Measurements from ENCODE around the gene LMNA.

Gene LMNA

GRCh38 chr1:156081917-156082308 lies 32.6 kb upstream of the LMNA start:
- no peak for DNase-seq (ENCODE audit: low read depth in 3 of 3)

- DNase-seq (ENCODE audit: low read depth in 3 of 3), result peak in 1 of 3 experiments; percentile 60
These were observed 32.0 kb upstream of the LMNA start, which contains the start of gene MEX3A for GRCh38 chr1:156082309-156083091. MEX3A (minus strand) TSS chr1:156082465; CDS start chr1:156081998, 467 bp downstream.

GRCh38 chr1:156083800-156084790 lies 30.4 kb upstream of the LMNA start:
- no peak for DNase-seq (ENCODE audit: low read depth in 3 of 3)

GRCh38 chr1:156086256-156086662 lies 28.3 kb upstream of the LMNA start:
- DNase-seq (ENCODE audit: low read depth in 3 of 3), result no peak

GRCh38 chr1:156089704-156090103 lies 24.8 kb upstream of the LMNA start:
- no peak for DNase-seq (ENCODE audit: low read depth in 3 of 3)

GRCh38 chr1:156090138-156090839 lies 24.2 kb upstream of the LMNA start:
- DNase-seq (ENCODE audit: low read depth in 3 of 3), result no peak

- DNase-seq (ENCODE audit: low read depth in 3 of 3), result peak; percentile 84 to 89 (median 88)
These were observed 23.7 kb upstream of the LMNA start for GRCh38 chr1:156090840-156091188.

- no peak for DNase-seq (ENCODE audit: low read depth in 3 of 3)
These were observed 22.9 kb upstream of the LMNA start for GRCh38 chr1:156091610-156092009.

- no peak for DNase-seq (ENCODE audit: low read depth in 3 of 3)
These were observed 18.5 kb upstream of the LMNA start for GRCh38 chr1:156095906-156096508.

GRCh38 chr1:156096640-156097391 lies 17.7 kb upstream of the LMNA start:
- peak; percentile 70 to 88 (median 87) for DNase-seq (ENCODE audit: low read depth in 3 of 3)

- peak in 1 of 3 experiments; percentile 50 for DNase-seq (ENCODE audit: low read depth in 3 of 3)
These were observed 16.9 kb upstream of the LMNA start for GRCh38 chr1:156097499-156098178.

- no peak for DNase-seq (ENCODE audit: low read depth in 3 of 3)
These were observed 15.7 kb upstream of the LMNA start for GRCh38 chr1:156098784-156099183.

GRCh38 chr1:156099282-156099681 lies 15.2 kb upstream of the LMNA start:
- no peak for DNase-seq (ENCODE audit: low read depth in 3 of 3)

GRCh38 chr1:156100205-156100995 lies 14.1 kb upstream of the LMNA start:
- DNase-seq (ENCODE audit: low read depth in 3 of 3), result no peak

- DNase-seq (ENCODE audit: low read depth in 3 of 3), result no peak
These were observed 12.6 kb upstream of the LMNA start for GRCh38 chr1:156101880-156102279.

- DNase-seq (ENCODE audit: low read depth in 3 of 3), result no peak
These were observed 11.6 kb upstream of the LMNA start for GRCh38 chr1:156102633-156103511.

GRCh38 chr1:156103521-156103947 lies 11.0 kb upstream of the LMNA start:
- DNase-seq (ENCODE audit: low read depth in 3 of 3), result no peak

- no peak for DNase-seq (ENCODE audit: low read depth in 3 of 3)
These were observed 10.3 kb upstream of the LMNA start for GRCh38 chr1:156104065-156104810.
